DMS153 (cell line): ENCODE data around the gene PDE7B.

Experiments used
- DNase-seq: peaks from one replicate; lab custom pipeline; 2025; lab: John Stamatoyannopoulos, UW

Gene PDE7B

GRCh38 chr6:135990855-135991464 is 139.5 kb downstream of the PDE7B start:
- no peak for DNase-seq

GRCh38 chr6:135992739-135993138 is 141.2 kb downstream of the PDE7B start:
- no peak for DNase-seq

- no peak for DNase-seq
Measured at GRCh38 chr6:135993361-135993760, 141.9 kb downstream of the PDE7B start.

GRCh38 chr6:135994857-135995544 is 143.5 kb downstream of the PDE7B start:
- no peak for DNase-seq

GRCh38 chr6:135995545-135995898 is 144.0 kb downstream of the PDE7B start:
- DNase-seq, result no peak

- DNase-seq, result no peak
Measured at GRCh38 chr6:135996668-135997067, 145.2 kb downstream of the PDE7B start.

GRCh38 chr6:135999393-135999792 is 147.9 kb downstream of the PDE7B start:
- no peak for DNase-seq

GRCh38 chr6:136007345-136007744 is 155.8 kb downstream of the PDE7B start:
- no peak for DNase-seq

- DNase-seq, result no peak
Measured at GRCh38 chr6:136011475-136011874, 160.0 kb downstream of the PDE7B start.

GRCh38 chr6:136012198-136012887 is 160.8 kb downstream of the PDE7B start:
- DNase-seq, result no peak

- no peak for DNase-seq
Measured at GRCh38 chr6:136012943-136013342, 161.4 kb downstream of the PDE7B start.

- no peak for DNase-seq
Measured at GRCh38 chr6:136014454-136015437, 163.2 kb downstream of the PDE7B start.

- no peak for DNase-seq
Measured at GRCh38 chr6:136015531-136015930, 164.0 kb downstream of the PDE7B start.

- DNase-seq, result no peak
Measured at GRCh38 chr6:136016228-136017225, 165.0 kb downstream of the PDE7B start.

GRCh38 chr6:136020691-136021090 is 169.2 kb downstream of the PDE7B start:
- no peak for DNase-seq

GRCh38 chr6:136022224-136022874 is 170.8 kb downstream of the PDE7B start:
- no peak for DNase-seq

GRCh38 chr6:136024711-136025110 is 173.2 kb downstream of the PDE7B start:
- no peak for DNase-seq

GRCh38 chr6:136025736-136026135 is 174.2 kb downstream of the PDE7B start:
- DNase-seq, result no peak

GRCh38 chr6:136030131-136030530 is 178.6 kb downstream of the PDE7B start:
- no peak for DNase-seq

GRCh38 chr6:136031982-136032381 is 180.5 kb downstream of the PDE7B start:
- DNase-seq, result no peak
